Cerebellar nuclear complex (tissue), 1 donor: ENCODE data around the gene RPS5.
A peak's percentile ranks its signal among the peaks of the same experiment; 100 is the strongest.
"Not testable (repeated sequence)": the region's sequence is repeated elsewhere in the genome, so short reads cannot be mapped to it uniquely, and the experiment has no call there.

Source experiments
- DNase-seq, 2 experiments: peaks; one replicate each; lab custom pipeline; 2025; lab: John Stamatoyannopoulos, UW

RPS5 gene

DNA sequence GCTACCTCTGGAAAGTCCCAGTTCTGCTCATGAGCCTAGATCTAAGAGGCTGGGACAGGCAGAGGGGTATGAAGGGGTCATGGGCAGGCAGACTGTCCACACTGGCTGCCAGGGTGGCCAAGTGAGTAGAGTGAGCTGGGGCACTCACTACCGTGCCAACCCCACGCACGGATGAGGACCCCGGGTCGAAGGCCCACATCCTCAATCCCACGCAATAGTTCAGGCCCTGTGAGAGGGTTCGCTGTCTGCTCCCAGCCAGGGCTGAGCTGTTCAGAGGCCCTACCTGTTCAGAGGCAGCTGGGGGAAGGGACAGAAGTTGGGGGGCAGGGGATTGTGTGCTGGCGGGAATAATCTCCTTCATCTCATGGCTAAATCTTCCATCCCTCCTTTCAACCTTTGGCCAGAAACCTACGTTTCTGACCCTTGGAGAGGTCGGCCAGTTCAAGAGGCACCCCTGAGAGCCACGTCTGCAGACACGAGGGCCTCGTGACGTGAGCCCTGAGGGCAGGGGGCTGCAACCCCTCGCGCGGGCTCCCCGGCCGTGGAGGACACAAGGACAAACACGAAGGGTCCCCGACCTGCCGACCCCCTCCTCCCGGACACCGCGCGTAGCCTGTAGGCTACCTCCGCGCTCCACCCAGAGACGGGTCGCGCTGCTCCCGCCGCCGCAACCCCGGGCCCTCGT is 1.0 kb upstream of the RPS5 start:
- no peak for DNase-seq

DNA sequence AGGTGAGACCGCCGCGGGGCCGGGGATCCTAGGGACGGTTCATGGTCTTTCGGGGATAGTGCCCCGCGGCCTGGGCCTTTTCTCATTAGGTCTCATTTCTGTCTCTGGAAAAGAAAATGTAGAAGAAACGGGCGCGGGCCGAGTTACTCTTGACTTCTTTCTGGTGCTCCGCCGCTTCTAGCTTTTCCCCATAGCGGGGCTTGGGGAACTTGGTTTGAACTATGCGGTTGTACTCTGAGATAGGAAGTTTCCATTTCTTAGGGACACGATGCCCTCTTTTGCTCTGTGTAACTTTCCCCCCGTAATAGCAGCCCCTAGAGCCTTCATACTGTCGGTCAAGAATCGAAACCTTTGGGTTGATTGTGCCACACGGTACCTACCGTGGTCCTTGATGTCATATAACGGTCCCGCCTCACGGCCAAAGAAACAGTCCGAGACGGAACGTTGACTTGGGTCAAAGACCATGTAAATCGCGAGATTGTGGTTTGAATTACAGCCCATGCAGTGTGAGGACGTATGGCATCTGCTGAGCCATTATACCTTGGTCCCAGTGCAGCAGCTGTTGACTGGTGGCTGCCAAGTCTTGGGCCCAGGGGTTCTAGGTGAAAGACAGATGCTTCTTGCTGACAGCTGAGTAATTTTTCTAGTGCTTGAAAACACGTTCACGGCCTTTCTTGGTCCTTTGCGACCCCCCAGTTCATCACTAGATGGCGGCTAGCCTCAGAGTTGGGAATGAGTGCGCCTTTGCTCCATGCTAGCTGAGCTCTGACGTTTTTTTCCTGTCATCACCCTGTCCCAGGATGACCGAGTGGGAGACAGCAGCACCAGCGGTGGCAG is 487 bp downstream of the RPS5 start:
- DNase-seq: no peak

DNA sequence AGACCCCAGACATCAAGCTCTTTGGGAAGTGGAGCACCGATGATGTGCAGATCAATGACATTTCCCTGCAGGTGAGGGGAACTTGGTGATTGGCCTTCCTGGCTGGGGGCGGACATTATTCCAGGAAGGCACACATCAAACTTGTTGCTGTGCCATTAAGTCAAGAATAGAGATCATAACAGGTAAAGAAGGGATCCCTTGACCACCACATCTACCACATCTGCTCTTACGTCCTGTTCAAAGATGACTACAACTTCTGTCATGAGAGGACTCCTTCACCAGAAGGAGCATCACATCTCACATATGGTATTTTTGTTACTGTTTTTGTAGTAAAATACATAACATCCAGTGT is 1.1 kb downstream of the RPS5 start:
- no peak for DNase-seq

DNA sequence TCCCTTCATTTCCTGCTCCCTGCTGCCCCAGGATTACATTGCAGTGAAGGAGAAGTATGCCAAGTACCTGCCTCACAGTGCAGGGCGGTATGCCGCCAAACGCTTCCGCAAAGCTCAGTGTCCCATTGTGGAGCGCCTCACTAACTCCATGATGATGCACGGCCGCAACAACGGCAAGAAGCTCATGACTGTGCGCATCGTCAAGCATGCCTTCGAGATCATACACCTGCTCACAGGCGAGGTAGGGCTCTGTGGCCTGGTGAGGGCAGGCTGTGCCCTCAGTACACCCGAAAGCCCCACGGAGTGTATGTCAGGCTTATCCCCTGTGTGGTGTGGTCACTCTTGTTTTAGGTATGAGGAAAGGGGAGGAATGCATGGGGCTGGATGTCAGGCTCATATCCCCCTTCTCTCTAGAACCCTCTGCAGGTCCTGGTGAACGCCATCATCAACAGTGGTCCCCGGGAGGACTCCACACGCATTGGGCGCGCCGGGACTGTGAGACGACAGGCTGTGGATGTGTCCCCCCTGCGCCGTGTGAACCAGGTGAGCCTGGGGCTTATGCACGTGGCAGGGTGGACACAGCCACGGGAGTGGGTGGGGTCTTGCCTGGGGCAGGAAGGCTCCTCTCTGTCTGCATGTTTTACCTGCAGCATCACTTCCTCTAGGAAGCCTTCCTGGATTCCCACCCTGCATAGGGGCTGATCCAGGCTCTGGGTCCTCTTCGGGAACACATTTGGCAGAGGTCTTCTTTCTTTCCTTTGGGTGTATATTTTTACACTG is 6.1 kb downstream of the RPS5 start:
- no peak for DNase-seq

DNA sequence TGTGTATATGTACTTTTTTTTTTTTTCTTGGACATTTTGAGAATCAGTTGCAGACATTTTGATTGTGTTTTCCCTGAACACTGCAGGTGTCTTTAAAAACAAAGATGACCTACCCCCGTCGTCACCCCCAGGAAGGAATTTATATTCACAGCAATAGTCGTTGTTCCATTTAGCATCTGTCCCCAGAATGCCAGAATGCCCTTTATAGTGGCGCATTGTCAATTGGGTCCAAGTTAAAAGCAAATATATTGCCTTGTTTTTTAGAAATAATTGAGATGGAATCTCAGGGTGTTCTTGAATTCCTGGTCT is 6.6 kb downstream of the RPS5 start:
- DNase-seq: no peak

DNA sequence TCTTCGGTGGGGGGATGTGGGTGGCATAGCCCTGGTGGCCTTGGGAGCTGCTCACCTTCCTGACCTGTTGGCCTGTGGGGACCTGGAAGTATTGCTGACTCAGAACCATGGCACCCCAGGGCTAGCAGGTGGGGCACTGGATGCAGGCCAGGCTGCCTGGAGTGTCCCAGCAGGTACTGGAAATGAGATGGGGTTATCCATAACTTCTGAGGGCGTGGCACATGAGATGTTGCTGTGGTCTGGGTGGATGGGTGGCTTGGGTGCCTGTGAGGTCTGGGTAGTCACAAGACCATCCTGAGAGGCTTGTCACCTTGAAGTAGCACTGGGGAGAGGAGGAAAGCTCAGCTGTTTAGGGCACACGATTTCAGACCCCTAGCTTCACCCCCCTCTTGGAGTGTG is 7.8 kb downstream of the RPS5 start:
- DNase-seq: no peak

DNA sequence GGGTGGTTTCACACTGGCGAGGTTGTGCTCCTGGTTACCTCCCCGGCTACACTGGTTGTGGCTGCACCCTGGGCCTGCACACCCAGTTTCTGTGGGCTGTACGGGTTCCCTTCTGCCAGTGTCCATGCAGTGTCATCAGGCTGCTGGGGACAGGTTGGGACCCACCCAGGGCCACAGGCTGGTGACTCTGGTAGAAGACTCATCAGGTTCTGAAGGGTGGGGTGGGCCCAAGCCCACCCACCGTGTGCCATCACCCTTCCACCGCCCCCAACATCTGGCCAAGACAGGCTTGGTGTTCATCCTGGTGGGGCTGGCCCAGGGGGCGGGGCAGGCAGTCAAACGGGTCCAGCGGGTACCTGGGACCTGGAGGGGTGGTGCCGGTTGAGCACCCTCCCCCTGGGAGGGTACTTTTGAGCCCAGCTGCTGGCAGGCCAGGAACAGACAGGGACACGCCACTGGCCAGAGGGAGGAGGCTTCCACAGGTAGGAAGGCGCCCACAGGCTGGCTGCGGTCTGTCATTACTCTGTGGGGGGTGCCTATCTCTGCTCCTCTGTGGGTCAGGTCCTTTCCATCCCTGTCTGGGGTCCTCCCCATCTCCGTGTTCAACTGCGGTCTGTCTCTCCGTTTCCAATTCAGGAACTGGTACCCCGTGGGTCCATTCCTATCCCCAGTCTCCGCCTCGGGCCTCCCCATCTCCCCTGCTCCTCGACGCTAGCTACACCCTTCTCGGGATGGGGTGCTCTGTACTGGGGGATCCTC is 8.3 kb downstream of the RPS5 start, which contains the start of gene RNF225:
Gene RNF225, plus strand, starts transcription at position 437 of the 759 bp plus-strand sequence. CDS start 434 bp downstream, outside the sequence.
- no peak for DNase-seq

DNA sequence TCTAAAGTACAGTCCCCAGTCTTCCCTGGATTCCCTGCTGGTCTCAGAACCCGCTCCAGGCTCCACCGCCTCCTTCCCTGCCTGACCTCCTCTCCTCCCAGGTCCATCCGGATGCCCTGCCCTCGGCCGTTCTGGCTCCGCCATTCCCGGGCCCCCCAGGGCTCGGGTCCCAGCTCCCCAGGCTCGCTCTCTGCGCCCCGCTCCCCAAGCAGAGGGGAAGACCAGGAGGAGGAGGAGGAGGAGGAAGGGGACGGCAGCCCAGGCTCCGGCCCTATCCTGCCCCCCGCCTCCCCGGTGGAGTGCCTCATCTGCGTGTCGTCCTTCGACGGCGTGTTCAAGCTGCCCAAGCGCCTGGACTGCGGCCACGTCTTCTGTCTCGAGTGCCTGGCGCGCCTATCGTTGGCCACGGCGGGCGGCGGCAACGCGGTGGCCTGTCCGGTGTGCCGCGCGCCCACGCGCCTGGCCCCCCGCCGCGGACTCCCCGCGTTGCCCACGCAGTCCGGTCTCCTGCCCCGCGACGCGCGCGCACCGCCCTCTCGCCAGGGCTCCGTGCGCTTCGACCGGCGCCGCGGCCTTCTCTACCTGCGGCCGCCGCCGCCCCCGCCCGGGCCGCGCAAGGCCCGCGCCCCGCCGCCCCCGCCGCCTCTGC is 9.0 kb downstream of the RPS5 start:
- no peak for DNase-seq

DNA sequence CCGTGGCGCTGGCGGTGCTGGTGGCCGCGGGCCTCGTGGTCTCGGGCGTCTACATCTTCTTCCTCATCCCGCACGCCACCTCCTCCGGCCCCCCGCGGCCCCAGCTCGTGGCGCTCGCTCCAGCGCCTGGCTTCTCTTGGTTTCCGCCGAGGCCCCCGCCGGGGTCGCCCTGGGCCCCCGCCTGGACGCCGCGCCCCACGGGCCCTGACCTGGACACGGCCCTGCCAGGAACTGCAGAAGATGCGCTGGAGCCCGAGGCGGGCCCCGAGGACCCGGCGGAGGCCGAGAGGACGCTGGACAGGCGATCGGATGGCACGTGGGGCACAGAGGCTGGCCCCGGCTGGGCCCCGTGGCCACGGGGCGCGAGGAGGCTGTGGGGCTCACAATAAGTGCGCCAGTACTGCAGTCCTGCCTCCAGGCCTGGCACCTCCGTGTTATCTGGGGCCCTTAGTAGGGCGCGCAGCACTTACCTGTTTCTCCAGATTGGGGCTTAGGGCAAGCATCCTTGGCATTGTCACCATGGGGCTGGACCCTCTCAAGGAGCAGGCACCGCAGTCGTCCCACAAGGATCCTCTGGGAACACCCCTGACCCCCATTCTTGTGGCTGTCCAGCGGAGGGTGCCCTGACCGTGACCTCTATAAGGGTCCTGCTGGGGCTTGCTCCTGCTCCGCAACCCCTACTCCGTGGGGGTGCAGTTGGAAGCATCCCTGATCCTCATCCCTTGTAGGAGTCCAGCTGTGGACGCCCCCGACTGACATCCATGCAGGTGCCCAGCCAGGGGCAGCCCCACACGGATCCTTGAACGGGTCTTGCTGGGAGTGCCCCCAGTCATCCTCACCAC is 9.8 kb downstream of the RPS5 start:
- DNase-seq: no peak

DNA sequence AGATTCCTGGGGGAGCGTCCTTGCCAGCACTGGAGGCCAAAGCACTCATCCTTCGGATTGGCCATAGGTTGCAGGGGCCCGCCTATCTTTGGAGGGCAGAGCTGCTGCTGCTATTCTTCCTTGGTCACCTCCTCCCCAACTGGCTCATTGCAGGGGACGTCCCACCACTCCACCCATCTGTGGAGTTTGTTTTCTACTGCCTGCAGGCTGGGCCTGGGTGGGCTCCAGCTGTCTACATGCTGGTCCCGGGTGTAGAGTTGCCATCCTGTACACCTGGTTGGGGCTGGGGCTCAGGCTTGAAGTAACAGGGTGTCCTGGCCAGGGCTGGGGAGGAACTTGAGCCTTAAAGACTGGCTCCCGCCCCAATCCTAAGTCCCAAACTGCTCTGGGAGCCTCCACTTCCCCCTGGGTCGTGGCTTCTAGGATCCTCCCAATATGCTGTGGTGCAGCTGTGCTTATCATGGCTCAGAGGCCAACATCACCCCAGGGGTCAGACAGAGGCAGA is 10.5 kb downstream of the RPS5 start:
- no peak for DNase-seq

DNA sequence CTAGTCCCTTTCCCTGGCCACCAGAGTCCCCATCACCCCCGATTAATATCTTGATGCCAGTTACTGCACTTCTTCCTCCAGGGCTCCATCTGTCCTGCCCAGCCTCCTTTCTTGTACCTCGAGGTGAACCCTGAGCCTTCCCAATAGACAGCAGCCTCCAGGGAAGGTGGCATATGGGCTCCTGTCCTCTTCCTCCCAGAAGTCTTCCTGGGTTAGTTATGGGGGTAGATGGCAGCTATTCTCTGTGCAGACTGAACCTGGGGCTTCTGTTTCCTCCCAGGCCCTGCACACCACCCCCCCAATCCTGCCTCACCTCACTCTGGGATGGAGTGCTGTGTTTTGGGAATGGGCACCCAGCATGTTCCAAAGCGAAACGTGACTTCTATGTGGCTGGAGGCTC is 11.0 kb downstream of the RPS5 start:
- DNase-seq: no peak

DNA sequence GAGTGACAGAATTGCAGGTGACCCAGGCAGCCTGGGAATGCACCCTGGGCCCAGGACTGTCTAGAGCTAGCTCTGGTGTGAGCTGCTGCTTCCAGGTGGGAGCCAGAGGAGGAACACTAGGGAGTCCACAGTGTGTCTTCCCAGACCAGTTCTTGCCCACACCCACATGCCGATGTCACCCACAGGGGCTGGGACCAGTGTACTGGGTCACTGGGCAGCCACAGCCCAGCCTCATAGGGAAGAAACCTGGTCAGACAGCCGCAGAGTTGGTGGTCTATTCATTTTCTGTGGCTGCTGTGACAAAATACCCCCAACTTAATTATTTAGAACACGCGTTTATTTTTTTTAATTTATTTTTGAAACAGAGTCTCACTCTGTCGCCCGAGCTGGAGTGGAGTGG is 11.5 kb downstream of the RPS5 start:
- DNase-seq: no peak

DNA sequence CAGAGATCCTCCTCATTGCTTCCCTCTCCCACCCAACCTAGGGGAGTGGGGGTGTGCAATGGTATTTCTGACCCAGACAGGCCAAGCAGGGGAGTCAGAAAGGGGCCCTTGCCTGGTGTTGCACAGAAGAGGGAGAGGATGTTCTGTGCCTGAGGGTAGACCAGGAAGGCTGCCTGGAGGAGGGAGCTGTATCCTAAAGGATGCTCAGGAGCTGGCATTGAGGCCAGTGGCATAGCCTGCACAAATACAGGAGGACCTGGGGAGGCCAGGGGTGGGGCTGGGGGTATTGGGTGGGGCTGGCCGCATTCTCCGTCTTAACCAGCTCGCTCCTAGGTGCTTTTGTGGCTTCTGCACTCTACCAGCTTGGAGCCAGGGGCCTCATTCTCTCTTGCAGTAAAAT is 12.8 kb downstream of the RPS5 start:
- no peak for DNase-seq

DNA sequence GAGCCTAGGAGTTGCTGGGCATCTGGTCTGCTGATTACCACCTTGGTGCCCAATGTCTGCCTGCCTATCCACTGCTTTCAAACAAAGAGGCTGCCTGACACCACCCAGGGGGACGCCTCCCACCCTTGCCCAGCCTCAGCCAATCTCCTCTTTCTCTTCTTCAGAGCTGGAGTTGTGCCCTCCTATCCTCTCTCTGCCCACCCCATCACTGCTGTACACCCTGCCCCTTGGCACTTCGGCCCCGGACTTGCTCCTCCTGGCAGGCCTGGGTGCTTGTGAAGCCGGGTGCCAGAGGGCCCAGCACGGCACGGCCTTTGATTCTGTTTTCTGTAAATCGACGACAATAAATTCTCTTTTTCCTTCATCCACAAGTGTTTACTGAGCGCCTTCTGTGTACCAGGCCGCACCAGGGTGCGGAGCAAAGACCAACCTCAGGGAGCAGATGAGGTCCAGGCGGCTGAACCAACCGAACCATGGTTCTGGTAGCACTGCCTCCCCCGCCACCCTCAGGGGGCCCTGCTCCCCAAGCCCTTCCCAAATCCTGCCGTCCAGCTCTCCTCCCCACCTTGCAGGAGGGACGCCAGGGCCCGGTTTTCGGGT is 13.3 kb downstream of the RPS5 start:
- peak in 1 of 2 experiments; percentile 68 for DNase-seq

DNA sequence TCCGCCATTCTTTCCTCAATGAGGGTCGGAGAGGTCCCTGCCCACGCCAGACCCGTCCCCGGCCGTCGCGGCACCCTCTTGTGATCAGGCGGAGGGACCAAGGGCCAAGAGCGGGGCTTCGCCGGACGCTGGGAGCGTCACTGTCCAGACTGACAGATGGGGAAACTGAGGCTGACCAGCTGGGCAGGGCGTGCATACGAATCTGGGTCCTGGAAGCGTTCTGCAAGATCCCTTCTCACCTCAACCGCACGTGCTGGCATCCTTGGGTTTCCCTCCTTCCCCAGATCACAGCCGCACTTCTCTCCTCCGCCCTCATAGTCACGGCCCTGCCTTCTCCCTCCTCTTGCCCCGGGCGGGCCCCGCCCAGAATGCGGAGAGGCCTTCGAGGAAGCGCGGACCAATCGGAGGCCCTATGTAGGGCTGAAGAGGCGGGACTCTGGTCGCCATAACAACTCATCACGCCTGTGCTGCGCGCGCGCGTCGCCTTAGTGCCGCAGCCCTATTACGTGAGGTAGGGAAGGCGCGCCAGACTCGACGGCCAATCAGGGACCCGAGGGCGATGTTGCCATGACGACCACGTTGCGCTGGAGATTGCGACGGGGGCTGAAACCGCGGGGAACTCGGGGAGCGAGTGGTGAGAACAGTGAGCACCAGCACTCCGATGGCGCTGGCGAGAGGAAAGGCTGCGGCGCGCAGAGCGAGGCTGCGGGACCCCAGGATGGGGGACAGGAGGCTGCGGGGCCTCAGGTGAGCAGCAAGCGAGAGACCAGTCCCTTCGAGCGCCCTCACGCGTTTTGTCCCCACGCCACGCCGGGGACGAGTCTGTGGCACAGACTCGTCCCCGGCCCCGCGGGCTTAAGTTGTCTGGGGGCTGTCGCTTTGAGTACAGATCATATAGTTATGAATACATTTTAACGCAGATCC is 14.1 kb downstream of the RPS5 start:
- peak; percentile 96 to 99 for DNase-seq

DNA sequence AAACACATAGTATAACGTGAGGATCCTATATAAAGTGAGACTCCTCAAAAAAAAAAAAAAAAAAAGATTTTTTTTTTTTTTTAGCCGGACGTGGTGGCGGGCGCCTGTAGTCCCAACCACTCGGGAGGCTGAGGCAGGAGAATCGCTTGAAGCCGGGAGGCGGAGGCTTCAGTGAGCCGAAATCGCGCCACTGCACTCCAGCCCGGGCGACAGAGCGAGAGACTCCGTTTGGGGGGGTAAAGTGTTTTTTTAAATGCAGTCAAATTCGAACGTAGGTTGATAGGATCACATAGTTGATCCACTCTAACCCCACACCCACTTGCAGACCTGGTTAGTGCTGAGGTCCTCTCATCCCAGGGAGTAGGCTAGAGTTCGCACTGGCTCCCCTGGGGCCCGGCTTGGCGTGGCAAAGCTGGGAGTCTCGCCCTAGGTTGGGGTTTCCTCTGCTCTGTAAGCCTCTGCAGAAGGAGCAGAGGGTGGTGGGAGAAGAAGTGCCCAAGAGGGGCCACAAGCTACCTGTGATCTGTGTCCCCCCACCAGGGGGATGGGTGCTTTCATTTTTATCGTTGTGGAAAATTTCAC is 14.9 kb downstream of the RPS5 start:
- DNase-seq: no peak

DNA sequence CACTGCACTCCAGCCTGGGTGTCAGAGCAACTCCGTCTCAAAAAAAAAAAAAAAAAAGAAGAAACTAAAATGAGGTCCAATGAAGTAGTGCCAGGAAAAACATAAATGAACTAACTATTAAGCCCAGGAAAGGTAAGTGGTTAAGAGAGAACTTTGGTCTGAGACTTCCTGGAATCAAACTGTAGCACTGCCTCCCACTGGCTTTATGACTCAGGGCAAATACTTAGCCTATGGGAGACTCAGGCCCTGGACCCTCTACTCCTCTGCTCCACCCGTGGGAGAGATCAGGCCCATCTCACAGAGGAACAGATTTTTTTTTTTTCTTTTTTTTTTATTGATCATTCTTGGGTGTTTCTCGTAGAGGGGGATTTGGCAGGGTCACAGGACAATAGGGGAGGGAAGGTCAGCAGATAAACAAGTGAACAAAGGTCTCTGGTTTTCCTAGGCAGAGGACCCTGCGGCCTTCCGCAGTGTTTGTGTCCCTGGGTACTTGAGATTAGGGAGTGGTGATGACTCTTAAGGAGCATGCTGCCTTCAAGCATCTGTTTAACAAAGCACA is 16.9 kb downstream of the RPS5 start:
- DNase-seq: not testable (repeated sequence)
